GM18511 (cell line): Measurements from ENCODE around the gene NRG2.

Experiments used
- ATAC-seq: cut with Tn5 transposase; IDR thresholded peaks from one replicate; pipeline ENCODE4 v1.9.1; 2021; ENCODE audit warnings: mild to moderate bottlenecking, moderate library complexity; ENCODE audit not compliant: unreplicated experiment

Gene NRG2

DNA sequence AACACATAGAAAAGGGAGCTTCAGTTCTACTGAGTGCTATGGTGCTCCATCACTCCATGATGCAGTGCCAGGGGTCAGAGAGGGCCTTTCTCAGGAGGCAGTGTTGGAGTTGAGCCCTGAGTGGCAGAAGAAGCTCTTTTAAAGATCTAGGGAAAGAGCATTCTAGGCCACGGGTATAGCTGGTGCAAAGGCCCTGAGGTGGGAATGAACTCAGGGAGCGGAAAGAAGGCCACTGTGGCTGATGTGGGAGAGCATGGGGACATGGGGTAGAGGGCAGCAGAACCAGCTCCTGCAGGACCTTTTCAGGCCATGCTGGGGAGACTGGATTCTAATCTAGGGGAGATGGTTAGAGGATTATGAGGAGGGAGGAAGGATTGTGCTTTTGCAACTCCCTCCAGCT is 237.6 kb downstream of the NRG2 start:
- ATAC-seq = no peak

DNA sequence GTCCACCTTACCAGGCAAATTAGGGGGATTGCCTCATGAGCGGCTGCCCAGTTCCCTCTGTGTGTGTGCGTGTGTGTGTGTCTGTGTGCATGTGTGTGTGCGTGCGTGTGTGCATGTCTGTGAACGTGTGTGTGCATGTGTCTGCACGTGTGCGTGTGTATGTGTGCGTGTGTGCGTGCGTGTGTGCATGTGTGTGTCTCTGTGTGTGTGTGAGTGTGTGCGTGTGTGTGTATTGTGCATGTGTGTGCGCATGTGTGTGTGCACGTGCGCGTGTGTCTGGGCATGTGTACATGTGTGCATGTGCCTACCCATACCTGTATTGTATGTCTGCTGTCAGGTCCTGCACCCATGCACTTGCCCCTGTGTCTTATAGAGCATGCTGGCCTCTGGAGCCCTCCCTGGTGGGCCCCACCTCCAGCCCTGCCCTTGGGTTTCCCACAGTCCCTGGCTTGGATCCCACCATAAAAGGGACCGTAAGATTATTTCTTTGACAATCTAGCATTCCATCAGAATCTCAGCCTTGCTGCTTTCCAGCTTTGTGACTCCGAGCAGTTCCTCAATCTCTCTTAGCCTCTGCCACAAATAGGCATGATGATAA is 238.2 kb downstream of the NRG2 start:
- no peak for ATAC-seq

DNA sequence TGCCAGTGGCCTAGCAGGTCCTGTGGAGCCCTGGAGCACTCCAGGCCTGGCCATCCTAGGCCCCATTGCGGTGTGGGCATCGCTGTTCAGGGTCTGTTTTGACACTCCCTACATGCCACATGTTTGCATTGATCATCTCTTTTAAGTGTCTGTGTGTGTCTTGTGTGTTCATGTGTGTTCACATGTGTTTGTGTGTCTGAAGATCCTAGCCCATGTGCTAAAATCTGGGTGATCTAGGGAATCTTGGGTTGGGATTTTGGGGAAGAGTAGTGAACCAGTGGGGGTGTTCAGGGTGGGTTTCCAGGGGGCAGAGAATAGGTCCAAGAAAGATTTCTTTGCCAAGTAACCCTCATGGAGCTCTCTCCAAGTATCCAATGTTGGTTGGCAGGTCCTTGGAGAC is 239.1 kb downstream of the NRG2 start:
- ATAC-seq = no peak

DNA sequence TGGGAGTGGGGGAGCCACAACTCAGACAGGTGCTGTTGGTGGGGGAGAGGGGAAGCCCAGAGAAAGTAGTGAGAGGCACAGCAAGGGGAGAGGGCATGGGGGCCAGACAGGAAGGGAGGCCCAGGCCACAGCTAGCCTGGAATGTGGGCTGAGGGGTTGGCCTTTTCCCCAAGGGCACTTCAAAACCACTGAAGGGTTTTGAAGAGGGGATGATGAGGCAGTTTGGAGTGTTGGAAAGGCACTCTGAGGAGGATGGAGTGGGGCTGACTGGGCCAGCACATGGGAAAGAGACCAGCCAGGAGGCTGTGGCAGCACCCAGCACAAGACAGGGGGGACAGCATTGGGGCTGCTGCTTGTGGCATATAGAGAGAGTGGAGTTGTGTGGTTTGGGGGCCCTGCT is 243.7 kb downstream of the NRG2 start:
- no peak for ATAC-seq

DNA sequence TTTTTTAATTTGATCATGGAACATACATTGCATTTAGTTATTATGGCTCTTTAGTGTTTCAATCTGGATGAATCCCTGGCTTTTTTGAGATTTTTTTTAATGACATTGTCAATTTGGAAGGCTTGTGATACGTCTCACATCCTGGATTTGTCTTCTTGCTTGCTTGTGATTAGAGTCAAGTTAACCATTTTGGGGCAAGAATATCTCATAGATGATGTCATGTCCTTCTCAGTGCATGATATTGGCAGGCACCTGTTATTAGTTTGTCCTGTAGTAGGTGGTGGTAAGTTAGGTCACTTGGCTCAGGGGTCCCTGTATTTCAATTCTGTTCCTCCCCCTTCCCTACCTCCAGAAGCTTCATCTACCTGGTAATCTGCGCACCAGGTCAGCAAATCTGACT is 244.2 kb downstream of the NRG2 start:
- no peak for ATAC-seq

DNA sequence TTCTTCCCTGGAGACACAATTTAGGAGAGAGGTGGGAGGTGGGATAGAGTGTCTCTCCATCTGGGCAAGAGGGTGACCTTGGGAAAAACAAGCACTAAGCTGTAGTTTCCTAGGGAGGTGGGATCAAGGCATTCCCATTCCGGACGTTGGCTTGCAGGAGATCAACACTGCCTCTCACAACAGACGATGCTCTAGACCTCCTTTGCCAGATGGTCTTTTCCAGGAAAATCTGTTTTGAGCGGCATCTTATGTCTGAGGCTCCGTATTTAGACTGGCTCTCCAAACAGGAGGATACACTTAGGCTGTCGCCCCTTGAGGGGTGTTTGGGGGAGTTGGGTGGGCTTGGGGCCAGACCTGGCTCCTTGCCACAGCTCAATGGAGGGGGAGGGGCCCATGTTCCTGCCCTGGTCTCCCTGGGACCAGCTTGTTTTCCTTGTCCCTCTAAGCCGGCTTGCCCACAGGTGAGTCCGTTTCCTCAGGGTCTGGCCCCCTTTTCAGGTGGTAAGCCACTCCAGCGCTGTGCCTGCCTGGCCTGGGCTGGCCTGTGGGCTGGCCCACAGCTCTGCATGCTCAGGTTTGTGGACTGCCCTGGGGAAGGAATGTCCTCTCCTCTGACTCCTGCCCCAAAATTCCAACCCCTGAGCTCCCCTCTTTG is 245.1 kb downstream of the NRG2 start:
- no peak for ATAC-seq

DNA sequence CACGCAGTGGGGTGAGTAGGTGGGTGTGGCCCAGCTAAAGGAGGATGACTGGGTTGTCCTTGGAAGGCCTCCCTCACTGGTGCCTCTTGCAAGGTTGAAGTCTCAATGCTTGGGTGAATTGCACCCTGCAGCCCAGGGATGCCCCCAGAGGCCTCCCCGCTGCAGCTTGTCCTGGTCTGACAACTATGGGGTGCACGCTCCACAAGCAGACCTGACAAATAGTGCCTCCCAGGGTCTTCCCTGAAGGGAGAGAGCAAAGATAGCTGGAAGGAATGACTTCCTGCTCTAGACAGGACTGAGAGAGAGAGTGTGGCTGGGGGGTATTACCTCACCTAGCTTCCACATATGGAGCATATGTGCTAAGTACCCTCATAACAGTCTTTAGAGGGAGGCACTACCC is 245.8 kb downstream of the NRG2 start:
- ATAC-seq = no peak
